ENCODE results near the gene CCDC68. TPM values are rescaled to one million over a fixed set of nuclear protein-coding genes. Genes with fewer than 3 reads are reported as not detected.

CCDC68 gene
- total RNA-seq, 2 donors from 2014 or later, result 10.1 to 18.4 TPM

DNA sequence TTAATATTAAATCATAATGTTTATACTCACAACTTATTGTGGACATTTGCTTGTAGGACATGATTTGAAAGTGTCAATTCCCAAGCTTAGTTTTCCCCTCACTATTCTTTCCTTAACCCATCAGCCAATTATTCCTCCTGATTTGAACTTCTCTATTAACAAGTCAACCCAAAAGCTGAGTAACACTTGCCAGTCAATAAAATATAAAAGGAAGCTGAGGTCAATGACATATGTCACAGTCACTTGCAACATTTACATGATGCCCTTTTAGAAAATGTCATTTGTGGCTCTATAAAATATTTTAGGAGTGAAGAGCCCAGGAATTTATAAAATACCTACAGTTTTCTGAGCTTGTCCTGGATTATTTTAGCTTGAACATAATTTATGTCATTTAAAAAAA lies 7.2 kb downstream of the CCDC68 start:
- Histone ChIP-seq H3K9me3 (no peaks in the 10 kb centered on the region), H3K4me3 (no peak overlapping the region), H3K27ac (no peak overlapping the region), H3K4me1 (ENCODE audit: control insufficient read depth in 1 of 2, low read depth in 2 of 2) (no peaks in the 10 kb centered on the region), H3K27me3 (replicated peaks; ENCODE audit: insufficient read depth) (no peaks in the 10 kb centered on the region), H3K36me3 (no peaks in the 10 kb centered on the region)
- TF ChIP-seq CTCF (IDR thresholded peaks at IDR 0.05), result no peak
- no peak for DNase-seq (ENCODE audit: low spot score)
- no peak for ATAC-seq (ENCODE audit: insufficient number of reproducible peaks, low FRiP score, low read depth)

DNA sequence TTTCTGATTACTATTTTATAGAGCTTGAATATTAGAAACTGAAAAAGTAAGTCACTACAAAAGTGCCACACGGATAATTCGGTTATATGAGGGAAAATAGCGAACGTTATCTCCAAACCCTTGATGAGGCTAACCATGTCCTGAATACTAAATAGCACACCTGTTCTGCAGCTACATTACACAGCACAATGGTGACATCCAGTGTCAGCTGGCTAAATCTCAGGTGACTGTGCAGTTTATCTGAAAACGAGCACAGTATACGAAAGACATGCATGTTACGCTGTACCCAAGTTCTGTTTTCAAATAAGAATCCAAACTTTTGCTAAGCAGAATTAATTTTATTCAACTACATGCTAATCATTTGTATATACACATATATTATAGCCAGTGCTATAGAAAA lies 9.0 kb downstream of the CCDC68 start:
- H3K4me1 ChIP-seq (ENCODE audit: control insufficient read depth in 1 of 2, low read depth in 2 of 2), result peaks cover 0 to 11% of the 10 kb centered on the region in 2 donors
- H3K4me3 ChIP-seq, result no peak overlapping the region
- no peaks in the 10 kb centered on the region for H3K9me3 ChIP-seq
- no peak for ATAC-seq (ENCODE audit: insufficient number of reproducible peaks, low FRiP score, low read depth)
- H3K36me3 ChIP-seq, result no peaks in the 10 kb centered on the region
- H3K27me3 ChIP-seq (replicated peaks; ENCODE audit: insufficient read depth), result no peaks in the 10 kb centered on the region
- DNase-seq (ENCODE audit: low spot score), result no peak
- no peak for TF ChIP-seq CTCF (IDR thresholded peaks at IDR 0.05)
- H3K27ac ChIP-seq, result no peak overlapping the region

GRCh38 chr18:54949588-54949987 lies 9.7 kb downstream of the CCDC68 start:
- ATAC-seq (ENCODE audit: insufficient number of reproducible peaks, low FRiP score, low read depth) (no peak), DNase-seq (ENCODE audit: low spot score) (no peak)
- H3K36me3 ChIP-seq, result no peaks in the 10 kb centered on the region
- H3K27ac ChIP-seq, result no peak overlapping the region
- no peak for TF ChIP-seq CTCF (IDR thresholded peaks at IDR 0.05)
- H3K9me3 ChIP-seq, result no peaks in the 10 kb centered on the region
- H3K4me1 ChIP-seq (ENCODE audit: control insufficient read depth in 1 of 2, low read depth in 2 of 2), result peaks cover 0 to 11% of the 10 kb centered on the region in 2 donors
- H3K4me3 ChIP-seq, result no peak overlapping the region
- no peaks in the 10 kb centered on the region for H3K27me3 ChIP-seq (replicated peaks; ENCODE audit: insufficient read depth)

DNA sequence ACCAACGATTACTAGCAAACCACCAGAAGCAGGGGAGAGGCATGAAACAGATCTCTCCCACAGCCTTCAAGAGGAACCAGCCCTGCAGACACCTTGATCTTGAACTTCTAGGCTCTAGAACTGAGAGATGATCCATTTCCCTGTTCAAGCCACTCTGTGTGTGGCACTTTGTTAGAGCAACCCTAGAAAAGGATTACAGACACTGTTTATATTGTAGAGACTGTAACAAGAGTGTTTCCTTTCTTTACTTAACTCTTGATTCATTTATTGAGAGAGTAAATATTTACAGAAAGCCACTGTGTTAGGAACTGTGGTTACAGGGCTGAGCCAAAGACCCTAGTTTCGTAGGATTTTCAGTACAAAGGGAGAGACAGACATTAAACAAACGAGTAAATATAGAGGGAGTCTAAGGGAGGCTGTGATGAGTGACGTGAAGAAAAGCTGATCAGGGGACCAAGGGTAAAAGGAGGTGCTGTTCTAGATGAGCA lies 10.9 kb downstream of the CCDC68 start:
- no peak for TF ChIP-seq CTCF (IDR thresholded peaks at IDR 0.05)
- Histone ChIP-seq H3K9me3 (no peaks in the 10 kb centered on the region), H3K4me1 (ENCODE audit: control insufficient read depth in 1 of 2, low read depth in 2 of 2) (peaks cover 0 to 11% of the 10 kb centered on the region in 2 donors), H3K27me3 (replicated peaks; ENCODE audit: insufficient read depth) (no peaks in the 10 kb centered on the region), H3K27ac (no peak overlapping the region), H3K36me3 (no peaks in the 10 kb centered on the region), H3K4me3 (no peak overlapping the region)
- DNase-seq (ENCODE audit: low spot score) (no peak), ATAC-seq (ENCODE audit: insufficient number of reproducible peaks, low FRiP score, low read depth) (no peak)

- Histone ChIP-seq H3K27me3 (replicated peaks; ENCODE audit: insufficient read depth) (no peaks in the 10 kb centered on the region), H3K36me3 (no peaks in the 10 kb centered on the region), H3K27ac (no peak overlapping the region), H3K4me3 (no peak overlapping the region), H3K9me3 (no peaks in the 10 kb centered on the region), H3K4me1 (ENCODE audit: control insufficient read depth in 1 of 2, low read depth in 2 of 2) (peaks cover 0 to 11% of the 10 kb centered on the region in 2 donors)
- ATAC-seq (ENCODE audit: insufficient number of reproducible peaks, low FRiP score, low read depth) (no peak), DNase-seq (ENCODE audit: low spot score) (no peak)
- no peak for TF ChIP-seq CTCF (IDR thresholded peaks at IDR 0.05)
Observed at GRCh38 chr18:54947091-54947490, 12.2 kb downstream of the CCDC68 start.

Data from thoracic aorta (tissue), 2 donors.